ENCODE data around the gene FSD2. TPM values are rescaled to one million over a fixed set of nuclear protein-coding genes. Genes with fewer than 3 reads are reported as not detected.
A peak's percentile ranks its signal among the peaks of the same experiment; 100 is the strongest.

FSD2 gene
- total and polyA plus RNA-seq, 10 of the 15 experiments (the other 5 are each of a cell fraction or from before 2014, with no cell fraction given) = under 0.01 to 0.39 (median 0.07) TPM; not detected in 3

- no peak for TF ChIP-seq IRF5 (IDR thresholded peaks at IDR 0.05; ENCODE audit: borderline replicate concordance)
- TF ChIP-seq POLR2AphosphoS5 (IDR thresholded peaks at IDR 0.05; ENCODE audit: low read length) = no peak
- TF ChIP-seq SP1 (IDR thresholded peaks at IDR 0.05; ENCODE audit: low read depth, low read length) = no peak
- no peak for TF ChIP-seq SIX5 (IDR thresholded peaks at IDR 0.05; ENCODE audit: low read depth, low read length, severe bottlenecking)
- 0 out of 2 replicates have a peak, but pooled peaks have one; percentile 19 for TF ChIP-seq REST (IDR thresholded peaks at IDR 0.05; ENCODE audit: low read depth, low read length)
- no peak for TF ChIP-seq EGR1 (IDR thresholded peaks at IDR 0.05; ENCODE audit: borderline replicate concordance in 1 of 2, low read depth in 2 of 2, low read length in 2 of 2)
- peak; percentile 63; the same call in 1 of the 2 replicates for TF ChIP-seq RELB (IDR thresholded peaks at IDR 0.05; ENCODE audit: low read depth)
- no peak for TF ChIP-seq TARDBP (IDR thresholded peaks at IDR 0.05; ENCODE audit: borderline replicate concordance)
- TF ChIP-seq IKZF2 (IDR thresholded peaks at IDR 0.05) = peak; percentile 80 to 81
- TF ChIP-seq USF1 (IDR thresholded peaks at IDR 0.05; ENCODE audit: borderline replicate concordance, extremely low read length, insufficient read depth, low read depth, low read length) = no peak
- no peak for TF ChIP-seq RAD51 (IDR thresholded peaks at IDR 0.05)
- TF ChIP-seq ATF7 (IDR thresholded peaks at IDR 0.05; ENCODE audit: low read depth) = peak; percentile 87
- TF ChIP-seq HDAC6 (IDR thresholded peaks at IDR 0.05; ENCODE audit: unreplicated experiment) = no peak
- TF ChIP-seq ZNF207 (IDR thresholded peaks at IDR 0.05; ENCODE audit: borderline replicate concordance) = no peak; the same call in 1 of the 2 replicates
- no peak for TF ChIP-seq RAD21 (IDR thresholded peaks at IDR 0.05; ENCODE audit: insufficient read depth, low read depth, low read length)
- TF ChIP-seq ZBTB11 (CRISPR knock-in tag; IDR thresholded peaks at IDR 0.05) = no peak
- peak; percentile 52; the same call in 1 of the 2 replicates for TF ChIP-seq BMI1 (IDR thresholded peaks at IDR 0.05; ENCODE audit: borderline replicate concordance)
- no peak for TF ChIP-seq MYC (IDR thresholded peaks at IDR 0.05; ENCODE audit: insufficient read depth, insufficient read length, insufficient replicate concordance, low read length, severe bottlenecking)
Observed at GRCh38 chr15:82832601-82833361, 26.9 kb upstream of the FSD2 start (continued).

All from GM12878 (cell line).